Kidney glomerular epithelial cell (primary cell): ENCODE results near the gene ERMP1.

Experiments used
- DNase-seq: peaks from one replicate; lab custom pipeline; 2025; lab: John Stamatoyannopoulos, UW

Gene ERMP1

DNA sequence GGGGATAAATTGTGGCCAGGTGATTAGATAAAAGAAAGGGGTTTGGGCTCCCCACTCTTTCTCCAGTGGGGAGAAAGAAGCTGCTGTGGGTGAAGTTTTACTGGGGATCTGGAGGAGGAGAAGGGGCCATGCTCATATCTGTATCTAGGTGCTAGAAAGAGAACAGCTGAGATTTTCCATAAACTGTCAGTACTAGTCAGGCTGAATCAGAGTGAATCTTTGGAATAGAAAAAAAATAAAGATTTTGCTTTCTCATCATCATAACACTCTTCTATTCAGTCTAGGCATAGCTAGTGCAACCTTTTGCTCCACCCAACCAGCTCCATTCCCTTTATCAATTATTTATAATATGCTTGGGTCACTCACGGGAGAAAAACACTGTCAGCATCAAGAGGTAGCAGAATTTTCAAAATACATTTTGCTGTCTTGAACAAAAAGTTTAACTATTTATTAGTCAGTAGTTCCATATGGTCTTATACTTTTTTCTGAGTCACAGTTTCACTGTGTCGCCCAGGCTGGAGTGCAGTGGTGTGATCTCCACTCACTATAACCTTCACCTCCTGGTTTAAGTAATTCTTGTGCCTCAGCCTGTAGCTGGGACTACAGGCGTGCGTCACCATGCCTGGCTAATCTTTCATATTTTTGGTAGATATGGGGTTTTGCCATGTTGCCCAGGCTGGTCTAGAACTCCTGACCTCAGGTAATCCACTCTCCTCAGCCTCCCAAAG lies 21.3 kb upstream of the ERMP1 start:
- no peak for DNase-seq

DNA sequence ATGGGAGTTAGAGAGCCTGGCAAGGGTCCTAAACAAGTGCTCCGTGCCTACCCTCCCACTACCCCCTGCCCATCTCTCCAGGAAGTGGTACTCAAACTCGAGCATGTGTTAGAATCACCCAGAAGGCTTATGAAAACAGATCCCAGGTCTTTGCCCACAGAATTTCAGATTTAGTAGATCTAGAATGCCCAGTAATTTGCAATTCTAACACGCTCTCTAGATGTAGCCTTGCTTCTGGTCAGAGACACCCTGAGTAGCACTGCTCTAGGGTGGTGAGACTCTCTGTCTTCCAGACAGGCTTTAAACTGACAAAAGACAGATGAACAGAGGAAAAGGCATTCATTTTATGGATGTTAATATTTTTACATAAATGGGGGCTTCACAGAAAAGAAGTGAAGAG lies 20.7 kb upstream of the ERMP1 start:
- no peak for DNase-seq

DNA sequence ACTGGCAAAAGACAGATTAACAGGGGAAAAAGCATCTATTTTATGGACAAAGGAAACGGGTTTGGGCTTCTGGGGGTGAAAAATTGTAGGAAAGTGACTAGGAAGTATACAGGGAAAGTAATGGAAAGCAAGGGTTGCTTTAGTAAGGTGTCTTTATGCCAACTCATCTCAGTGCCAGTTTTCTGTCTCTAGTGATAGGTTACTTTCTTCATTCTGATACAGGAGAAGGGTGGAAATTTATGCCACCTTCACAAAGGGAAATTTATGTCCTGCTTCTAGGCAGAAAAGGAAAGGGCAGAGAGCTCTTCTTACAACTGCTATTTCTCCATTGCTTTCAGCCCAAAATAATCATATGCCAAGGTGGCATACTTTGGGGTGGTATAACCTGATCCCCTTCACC lies 20.1 kb upstream of the ERMP1 start:
- DNase-seq: no peak

DNA sequence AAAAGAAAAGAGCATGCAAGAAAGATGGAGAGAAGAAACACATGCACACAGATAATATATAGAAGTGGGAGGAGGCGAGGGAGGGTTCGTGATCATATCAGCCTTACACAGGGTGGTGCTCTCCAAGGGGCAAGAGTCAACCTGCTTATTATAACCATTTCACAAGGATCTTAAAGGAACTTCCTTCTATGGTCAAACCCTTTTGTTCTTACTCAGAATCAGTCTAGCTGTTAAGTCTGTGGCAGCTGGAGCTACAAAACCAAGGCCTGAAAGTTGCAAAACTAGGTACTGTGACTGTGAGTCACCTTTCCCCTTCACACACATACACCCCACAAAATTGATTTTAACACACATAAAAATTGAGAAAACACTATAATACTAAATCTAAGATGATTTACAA lies 18.5 kb upstream of the ERMP1 start:
- peak; percentile 22 for DNase-seq

DNA sequence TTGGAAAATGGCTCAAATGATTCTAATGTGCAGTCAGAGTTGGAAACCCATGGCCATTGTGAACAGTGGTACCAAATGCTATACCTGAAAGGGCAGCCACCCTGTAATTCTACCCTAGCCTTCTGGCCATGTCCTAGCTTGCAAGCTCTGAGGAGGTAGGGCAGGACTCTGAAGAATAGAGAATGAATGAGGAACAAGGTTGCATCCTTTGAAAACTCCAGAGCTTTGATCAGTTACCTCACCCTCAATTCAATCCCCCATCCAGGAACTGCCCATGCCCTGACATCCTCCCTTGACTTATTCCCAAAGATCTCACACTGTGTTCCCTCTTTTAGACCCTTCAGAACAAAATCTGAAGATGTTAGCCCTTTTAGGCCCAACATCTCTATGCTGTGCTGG lies 17.8 kb upstream of the ERMP1 start:
- DNase-seq: no peak

DNA sequence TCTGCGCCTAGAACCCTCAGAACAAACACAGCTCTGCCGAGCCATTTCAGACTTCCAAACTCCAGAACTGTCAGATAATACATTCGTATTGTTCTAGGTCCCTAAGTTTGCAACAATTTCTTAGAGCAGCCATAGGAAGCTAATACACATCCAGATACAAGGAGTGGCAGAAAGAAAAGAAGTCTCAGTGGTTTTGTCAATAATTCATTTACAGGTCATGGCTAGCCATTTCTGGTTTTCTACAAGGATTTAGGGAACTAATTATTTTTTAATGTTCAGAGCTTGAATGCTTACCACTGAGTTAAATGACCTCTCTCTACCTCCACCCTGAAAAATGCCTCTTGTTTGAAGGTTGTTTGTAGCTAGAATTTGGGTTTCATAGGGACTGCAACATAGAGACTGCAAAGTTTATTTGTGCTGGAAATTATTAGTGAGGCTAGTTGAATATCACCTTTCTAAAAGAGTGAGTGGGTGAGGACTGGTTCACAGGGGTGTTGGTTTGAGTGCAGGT lies 15.5 kb upstream of the ERMP1 start:
- DNase-seq: no peak

DNA sequence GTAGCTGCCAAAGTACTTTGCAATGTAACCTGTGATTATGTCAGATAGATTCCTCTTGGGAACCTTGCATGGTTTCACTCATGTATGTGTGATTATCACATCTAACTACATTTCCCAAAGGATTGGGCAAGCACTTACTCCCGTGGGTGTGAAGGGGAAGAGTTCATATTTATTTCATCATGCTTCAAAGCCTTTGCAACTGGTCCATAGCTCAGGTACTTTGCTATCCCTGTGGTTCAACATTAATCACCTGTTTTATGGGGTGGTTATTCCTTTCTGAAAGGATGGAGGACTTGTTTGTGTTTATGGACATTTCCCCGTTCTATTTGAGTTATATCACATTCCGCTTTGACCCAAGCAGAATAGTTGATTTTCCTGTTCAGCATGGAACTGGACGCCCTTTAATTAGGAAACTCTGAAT lies 13.6 kb upstream of the ERMP1 start:
- DNase-seq: no peak

DNA sequence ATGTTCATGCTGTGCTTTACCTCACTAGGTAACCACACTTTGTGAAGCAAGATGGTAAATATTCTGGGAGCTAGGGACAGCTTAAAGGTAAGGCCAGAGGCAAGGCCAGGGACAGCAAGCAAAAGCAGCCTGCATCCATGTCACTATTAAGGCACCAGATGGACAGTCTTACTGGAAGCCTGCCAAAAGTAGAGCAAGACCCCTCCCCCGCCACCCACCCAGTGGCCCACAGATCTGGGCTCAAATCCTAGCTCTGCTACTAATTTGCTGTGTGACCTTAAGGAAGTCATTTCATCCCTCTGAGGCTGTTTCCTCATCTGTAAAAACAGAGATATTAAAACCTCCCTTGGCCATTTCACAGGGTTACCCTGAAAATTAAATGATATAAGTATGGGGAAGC lies 13.2 kb upstream of the ERMP1 start:
- no peak for DNase-seq

DNA sequence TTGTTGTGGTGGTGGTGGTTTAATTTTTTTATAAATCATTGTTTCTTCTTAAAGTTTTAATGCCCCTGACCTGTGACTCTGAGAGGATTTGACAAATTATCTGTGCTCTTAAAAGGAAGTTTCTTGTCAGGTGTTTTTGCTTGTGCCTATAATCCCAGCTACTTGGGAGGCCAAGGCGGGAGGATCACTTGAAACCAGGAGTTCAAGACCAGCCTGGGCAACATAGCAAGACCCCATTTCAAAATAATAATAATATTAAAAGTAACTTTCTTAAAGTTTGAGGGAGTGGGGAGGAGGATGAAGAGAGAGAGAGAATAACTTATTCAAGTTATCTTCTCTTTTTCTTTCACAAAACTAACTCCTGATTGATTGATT lies 12.2 kb upstream of the ERMP1 start:
- no peak for DNase-seq

DNA sequence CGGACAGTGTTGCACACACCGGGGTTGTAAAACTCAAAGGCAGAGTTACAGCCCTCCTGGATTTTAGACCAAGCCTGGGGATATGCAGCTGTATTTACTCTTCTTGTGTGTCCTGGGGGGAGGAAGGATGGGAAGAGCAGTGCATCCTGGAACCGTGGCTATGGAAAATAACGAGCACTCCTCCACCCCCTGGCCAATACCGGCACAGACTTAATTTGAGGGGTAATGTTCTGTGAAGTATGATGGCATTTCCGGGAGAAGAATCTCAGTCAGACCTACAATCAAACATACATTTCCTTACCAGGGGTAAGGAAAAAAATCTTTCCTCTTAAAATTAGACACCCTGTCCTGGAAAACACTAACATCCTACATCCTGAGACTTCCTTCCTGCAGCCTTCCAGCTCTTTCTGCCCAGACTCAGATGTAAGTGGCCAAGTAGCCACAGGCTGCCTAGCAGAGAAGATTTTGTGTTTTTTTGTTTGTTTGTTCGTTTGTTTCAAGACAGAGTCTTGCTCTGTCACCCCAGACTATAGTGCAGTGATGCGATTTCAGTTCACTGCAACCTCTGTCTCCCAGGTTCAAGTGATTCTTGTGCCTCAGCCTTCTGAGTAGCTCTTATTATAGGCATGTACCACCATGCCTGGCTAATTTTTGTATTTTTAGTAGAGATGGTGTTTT lies 11.0 kb upstream of the ERMP1 start:
- peak; percentile 62 for DNase-seq

DNA sequence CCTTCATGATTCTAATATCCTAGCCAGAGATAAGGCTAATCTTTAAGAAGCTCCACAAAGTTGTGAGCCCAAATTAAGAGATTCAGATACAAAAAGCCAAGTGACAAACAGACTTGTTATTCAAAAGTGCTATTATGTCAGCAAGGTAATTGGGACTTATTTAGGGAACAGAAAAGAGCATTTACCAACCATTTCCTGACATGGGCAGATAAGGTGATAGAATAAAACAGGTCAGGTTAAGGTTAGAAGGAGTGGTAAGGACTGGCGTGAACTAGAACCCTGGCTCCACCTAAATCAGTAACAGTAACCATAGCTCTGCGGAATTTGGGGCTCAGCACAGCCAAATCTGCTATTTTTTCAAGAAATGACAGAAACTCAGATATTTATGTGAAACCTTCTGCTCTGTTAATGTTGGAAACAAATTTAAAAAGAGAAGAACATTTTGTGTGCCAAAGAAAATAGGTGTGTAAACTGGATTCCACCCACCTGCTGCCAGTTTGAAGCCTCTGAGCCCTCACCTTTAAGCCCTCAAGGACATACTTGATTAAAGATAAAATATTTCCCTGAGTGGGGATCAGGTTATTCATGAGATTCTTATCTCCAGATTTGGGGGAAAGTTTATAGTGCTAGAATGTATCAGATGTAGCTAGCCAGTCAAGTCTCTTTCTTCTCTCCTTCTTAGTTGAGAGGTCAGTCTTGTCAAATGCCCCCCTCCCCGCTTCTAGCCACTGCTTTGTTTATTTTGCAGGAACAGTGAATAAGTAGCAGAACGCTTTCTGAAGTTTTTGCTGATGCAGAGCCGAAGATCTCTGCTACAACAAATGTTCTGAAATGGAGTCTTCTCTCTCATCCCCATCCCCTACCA lies 10.2 kb upstream of the ERMP1 start:
- DNase-seq: no peak

DNA sequence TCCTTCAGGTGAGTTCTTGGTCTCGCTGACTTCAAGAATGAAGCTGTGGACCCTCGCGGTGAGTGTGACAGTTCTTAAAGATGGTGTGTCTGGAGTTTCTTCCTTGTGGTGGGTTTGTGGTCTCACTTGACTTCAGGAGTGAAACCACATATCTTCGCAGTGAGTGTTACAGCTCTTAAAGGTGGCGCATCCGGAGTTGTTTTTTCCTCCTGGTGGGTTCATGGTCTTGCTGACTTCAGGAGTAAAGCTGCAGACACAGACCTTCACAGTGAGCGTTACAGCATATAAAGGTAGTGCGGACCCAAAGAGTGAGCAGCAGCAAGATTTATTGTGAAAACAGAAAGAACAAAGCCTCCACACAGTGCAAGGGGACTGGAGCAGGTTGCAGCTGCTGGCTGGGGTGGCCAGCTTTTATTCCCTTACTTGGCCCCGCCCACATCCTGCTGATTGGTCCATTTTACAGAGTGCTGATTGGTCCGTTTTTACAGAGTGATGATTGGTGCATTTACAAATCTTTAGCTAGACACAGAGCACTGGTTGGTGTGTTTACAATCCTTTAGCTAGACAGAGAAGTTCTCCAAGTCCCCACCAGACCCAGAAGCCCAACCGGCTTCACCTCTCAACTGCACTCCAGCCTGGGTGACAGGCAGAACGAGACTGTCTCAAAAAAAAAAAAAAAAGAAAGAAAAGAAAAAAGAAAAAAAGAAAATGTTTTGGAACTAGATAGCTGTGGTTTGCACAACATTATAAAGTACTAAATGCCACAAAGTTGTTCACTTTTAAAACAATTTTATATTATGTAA lies 9.1 kb upstream of the ERMP1 start:
- no peak for DNase-seq

DNA sequence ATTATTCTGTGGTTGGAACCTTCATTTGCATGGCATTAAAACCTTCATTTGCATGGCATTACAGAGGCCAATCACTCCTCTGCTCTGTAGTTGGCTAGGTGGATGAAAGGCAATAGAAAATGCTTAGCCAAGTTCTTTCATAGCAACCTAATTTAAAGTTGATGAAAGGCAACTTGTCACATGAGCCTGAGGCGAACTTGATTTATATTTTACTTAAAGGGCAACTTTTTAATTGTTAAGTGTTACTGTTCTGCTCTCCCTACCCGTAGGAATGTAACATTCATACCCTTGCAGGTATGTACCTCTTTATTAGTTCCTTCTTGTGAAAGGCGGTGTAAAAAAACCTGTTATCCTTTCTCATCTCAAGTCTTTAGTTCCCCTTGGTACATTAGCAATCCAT lies 7.9 kb upstream of the ERMP1 start:
- no peak for DNase-seq

DNA sequence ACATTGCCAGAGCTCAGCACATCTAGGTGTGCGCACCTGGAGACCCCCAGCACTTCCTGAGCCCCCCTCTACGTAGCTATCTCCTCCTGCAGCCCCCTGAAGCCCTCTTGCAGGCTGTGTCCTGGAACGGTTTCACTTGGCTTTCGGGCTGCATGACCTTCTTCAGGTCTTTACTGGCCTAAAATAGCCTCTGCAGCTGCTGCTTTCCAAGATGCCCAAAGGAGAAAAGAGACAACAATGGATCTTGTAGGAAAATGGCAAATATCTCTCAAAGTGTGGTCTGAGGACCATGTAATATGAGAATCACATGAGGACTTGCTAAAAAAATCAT lies 6.6 kb upstream of the ERMP1 start:
- no peak for DNase-seq

DNA sequence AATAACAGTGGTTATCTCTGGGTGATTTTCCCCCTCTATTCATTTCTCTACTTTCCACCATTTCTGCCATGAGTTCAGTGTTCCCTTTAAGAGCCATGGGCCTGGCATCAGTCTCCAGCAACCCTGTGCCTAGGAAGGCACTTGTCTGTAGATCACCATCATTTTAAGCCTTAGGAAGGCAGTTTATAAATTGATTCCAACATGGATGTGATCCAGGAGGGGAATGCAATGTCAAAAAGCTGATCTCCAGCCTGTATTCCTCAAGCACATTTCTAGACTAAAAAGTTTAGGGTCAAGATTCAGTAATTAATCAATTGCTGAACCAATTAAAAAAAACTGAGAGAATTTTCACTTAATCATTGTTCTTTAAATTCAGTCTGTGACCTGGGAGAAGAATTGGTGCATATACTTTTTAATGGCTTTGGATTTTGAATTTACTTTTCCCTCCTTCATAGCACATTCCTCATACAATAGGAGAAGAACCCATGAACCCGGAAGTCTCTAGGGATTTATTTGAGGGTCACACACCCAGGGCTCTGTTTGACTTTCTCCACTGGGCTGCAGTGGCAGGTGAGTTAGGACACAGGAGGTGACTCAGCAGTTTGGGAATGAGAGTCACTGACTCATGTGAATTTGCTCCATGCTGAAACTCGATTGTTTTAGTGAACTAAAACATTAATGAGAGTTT lies 6.1 kb upstream of the ERMP1 start:
- DNase-seq: peak; percentile 37

DNA sequence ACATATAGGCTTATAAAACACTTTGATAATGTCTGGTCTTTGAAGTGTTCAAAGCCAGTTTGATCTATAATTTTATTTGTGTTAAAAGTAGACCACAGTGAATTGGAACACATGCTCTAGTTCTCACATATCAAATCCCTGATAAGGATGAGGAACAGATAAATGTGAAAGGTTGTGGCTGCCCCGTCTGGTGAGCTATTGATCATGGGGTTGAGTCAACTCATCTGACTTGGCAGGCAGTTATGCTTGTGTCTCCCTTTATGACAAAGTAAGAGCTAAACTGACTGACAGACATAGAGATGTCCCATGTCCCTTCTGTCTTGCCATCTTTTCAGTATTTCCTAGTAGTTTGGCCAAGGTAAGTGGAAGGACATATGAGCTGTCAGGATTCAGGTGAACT lies 2.9 kb upstream of the ERMP1 start:
- no peak for DNase-seq

DNA sequence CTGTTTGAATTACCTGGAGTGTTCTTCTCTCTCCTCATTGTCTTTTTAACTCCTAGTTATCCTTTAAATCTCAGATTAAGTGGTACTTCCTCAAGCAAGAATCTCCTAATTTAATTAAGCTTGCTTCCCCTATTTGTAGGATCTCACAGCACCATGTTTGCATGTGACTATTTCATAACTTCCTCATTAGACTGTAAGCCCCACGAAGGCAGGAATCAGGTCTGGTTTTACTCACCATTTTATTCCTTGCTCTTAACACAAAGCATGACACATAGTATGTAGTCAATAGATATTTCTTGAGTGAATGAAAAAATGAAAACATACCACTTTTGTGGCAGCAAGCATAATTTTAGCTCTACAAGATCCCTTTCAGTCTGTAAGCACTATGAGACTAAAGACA lies 1.3 kb upstream of the ERMP1 start:
- no peak for DNase-seq

DNA sequence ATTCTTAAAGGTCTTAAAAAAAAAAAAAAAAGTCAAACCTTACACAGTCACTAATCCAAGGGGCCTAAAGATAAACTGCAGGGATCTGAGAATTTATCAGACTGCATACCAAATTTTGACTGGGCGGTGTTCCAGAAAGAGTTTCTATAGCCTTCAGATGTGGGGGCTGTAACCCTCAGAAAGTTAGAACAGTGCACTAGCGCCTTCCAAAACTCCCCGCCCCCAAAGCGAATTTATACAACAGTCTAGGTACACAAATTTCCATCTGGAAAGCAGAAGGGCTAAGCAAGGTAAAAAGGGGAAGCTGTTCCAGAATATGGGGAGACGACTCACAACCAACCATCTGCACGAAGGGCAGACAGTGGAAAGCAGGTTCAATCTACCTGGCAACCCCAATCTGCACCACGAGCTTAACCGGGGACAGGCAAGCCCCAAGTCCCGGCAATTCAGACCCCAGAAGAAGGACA lies 813 bp downstream of the ERMP1 start:
- DNase-seq: peak; percentile 3

DNA sequence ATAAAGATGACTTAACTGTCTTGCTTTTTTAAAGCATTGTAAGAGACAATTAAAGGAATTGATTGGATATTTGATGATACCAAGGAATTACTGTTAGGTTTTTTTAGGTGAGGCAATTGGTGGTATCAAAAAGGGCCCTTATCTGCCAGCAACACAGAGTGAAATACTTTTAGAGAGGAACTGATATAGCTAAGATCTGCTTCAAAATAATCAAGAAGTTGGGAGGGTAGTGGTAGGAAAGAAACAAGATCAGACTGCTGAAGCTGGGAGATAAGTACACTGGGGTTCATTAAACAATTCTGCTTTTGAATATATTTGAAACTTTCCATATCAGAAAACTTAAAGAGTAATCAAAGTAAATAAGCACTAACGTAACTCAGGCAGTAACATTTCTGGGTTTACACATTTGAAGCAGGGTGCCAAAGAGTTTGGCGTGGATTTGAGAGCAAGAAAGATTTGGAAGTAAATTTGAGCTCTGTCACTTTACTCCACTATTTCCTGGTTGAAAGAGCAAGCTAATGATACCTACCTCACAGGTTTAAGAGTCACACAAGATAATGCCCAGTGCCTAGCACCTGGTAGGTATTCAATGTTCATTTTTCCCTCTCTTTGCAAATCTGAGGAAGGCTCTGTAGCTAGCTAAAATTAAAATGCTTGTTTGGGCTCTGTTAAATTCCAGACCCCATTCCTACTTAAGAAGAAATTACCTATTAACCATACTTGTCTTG lies 6.9 kb downstream of the ERMP1 start:
- DNase-seq: no peak

DNA sequence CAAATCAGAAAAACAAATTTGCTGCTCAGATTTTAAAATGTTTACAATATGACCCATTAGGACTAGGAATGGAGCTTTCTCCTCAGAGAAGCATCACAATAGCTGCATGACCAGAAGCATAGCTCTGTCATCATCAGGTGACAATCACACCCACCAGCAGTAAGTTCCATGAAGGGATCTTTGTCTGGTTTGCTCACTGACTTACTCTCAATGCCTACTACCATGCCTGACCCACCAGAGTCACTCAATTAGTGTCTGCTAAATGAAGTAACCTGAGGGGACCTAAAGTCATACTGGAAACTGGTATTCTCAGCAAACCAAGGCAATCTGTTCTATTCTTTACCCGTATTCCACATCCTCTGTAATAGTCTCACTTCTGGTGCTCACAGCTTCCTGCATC lies 7.7 kb downstream of the ERMP1 start:
- no peak for DNase-seq

DNA sequence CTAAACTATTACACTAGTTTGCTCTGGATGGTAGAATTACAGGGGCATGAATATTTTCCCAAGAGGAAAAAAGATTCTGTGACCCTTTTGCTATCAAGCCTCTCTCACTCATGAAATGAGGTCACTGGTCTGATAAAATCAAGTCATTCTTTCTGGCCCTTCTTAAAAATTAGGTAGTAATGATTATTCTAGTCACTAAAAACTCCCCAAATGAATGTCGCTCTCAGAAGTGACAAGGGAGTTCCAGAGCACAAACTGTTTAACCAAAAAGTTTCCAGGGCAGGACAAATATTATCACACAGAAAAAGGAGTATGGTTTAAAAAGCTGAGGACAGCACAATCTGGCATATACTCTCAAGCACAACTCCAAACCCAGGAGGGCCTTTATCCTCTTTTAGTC lies 12.5 kb downstream of the ERMP1 start:
- DNase-seq: no peak
